Cardiac muscle cell (in vitro differentiated cells and primary cell): ENCODE measurements around the gene PTPRM. TPM values are rescaled to one million over a fixed set of nuclear protein-coding genes. Genes with fewer than 3 reads are reported as not detected.
A peak's percentile ranks its signal among the peaks of the same experiment; 100 is the strongest.
"Not testable (repeated sequence)": the region's sequence is repeated elsewhere in the genome, so short reads cannot be mapped to it uniquely, and the experiment has no call there.

ENCODE experiments used
- DNase-seq, 2 donors: peaks; one replicate each; pipeline versions ENCODE4 v3.0.0 to v3.0.0-alpha.2; 2010 to 2017; ENCODE audit warnings: low read depth in 1 of 2, low spot score in 1 of 2
- H3K27ac ChIP-seq: fragments of 200-600 bp; sonication (generic); 2 replicates; pipeline ENCODE4 v1.5.1; 2016
- H3K27me3 ChIP-seq: fragments of 200-600 bp; sonication (generic); 2 replicates; pipeline ENCODE4 v1.6.0; 2016; ENCODE audit warnings: control low read depth
- H3K36me3 ChIP-seq: fragments of 200-600 bp; sonication (generic); 2 replicates; pipeline ENCODE4 v1.5.1; 2016; ENCODE audit warnings: control low read depth
- H3K4me1 ChIP-seq: fragments of 200-600 bp; sonication (generic); 2 replicates; pipeline ENCODE4 v1.8.1; 2017; ENCODE audit warnings: low read depth, mild to moderate bottlenecking, mixed run types
- H3K4me3 ChIP-seq: fragments of 200-600 bp; sonication (generic); 2 replicates; pipeline ENCODE4 v1.5.1; 2016; ENCODE audit warnings: mild to moderate bottlenecking
- H3K9me3 ChIP-seq: fragments of 200-600 bp; sonication (generic); 2 replicates; pipeline ENCODE4 v1.5.1; 2017; ENCODE audit warnings: low read depth, mild to moderate bottlenecking, control low read depth
- polyA plus RNA-seq: library from polyadenylated mRNA; unstranded; fragments of >200 nt; fragmentation: Nextera tagmentation; extraction: Ambion mirVana; gene quantifications from 2 replicates; pipeline ENCODE4 v1.2.1, GENCODE V29; 2016
- total RNA-seq: library from RNA; depleted of rRNA; stranded (reverse); fragments of >200 nt; gene quantifications from 2 replicates; pipeline ENCODE4 v1.2.3, GENCODE V29; 2016
- TF ChIP-seq, protein P1 (sequence below): IDR thresholded peaks from 2 replicates; pipeline ENCODE4 v1.5.1; 2012; ENCODE audit warnings: low read depth, mild to moderate bottlenecking, low read length

Gene PTPRM
- total and polyA plus RNA-seq, 2 experiments from 2014 or later, result 26.5 to 48.8 TPM

DNA sequence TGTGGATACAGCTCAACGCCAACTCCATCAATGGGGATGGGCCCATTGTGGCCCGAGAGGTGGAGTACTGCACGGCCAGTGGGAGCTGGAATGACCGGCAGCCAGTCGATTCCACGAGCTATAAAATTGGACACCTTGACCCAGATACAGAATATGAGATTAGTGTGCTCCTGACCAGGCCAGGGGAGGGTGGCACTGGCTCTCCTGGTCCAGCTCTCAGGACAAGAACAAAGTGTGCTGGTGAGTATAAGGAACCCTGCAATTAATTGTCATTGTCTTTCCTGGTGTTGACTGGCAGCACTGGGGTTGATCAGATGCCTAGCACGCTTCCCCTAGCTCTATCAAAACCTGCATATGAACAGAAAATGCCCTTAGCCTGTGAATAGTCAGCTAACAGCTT is 388.1 kb downstream of the PTPRM start:
- Histone ChIP-seq H3K27me3 (no peaks in the 10 kb centered on the region), H3K27ac (no peak overlapping the region), H3K9me3 (no peaks in the 10 kb centered on the region), H3K4me3 (no peak overlapping the region), H3K4me1 (peaks cover 9% of the 10 kb centered on the region), H3K36me3 (no peaks in the 10 kb centered on the region)
- DNase-seq, result no peak
- TF ChIP-seq, protein P1, sequence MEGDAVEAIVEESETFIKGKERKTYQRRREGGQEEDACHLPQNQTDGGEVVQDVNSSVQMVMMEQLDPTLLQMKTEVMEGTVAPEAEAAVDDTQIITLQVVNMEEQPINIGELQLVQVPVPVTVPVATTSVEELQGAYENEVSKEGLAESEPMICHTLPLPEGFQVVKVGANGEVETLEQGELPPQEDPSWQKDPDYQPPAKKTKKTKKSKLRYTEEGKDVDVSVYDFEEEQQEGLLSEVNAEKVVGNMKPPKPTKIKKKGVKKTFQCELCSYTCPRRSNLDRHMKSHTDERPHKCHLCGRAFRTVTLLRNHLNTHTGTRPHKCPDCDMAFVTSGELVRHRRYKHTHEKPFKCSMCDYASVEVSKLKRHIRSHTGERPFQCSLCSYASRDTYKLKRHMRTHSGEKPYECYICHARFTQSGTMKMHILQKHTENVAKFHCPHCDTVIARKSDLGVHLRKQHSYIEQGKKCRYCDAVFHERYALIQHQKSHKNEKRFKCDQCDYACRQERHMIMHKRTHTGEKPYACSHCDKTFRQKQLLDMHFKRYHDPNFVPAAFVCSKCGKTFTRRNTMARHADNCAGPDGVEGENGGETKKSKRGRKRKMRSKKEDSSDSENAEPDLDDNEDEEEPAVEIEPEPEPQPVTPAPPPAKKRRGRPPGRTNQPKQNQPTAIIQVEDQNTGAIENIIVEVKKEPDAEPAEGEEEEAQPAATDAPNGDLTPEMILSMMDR, result no peak

DNA sequence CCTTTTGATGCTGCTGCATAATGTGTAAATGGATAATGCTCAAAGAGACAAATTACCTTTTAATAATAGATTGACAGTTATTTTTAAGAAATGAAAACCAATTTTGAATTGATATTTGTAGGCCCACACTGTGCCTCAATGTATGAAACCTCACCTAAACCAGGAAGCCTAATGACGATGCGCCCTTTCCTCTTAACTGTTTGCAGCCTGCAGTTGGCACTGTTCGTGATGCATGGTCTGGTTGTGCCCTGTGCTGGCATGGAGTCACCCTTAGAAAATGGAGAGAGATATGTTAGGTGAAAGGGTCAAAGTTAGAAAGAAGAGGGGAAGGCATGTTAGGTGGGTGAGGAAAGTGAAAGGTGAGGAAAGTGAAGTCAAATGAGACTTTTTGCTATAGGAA is 390.2 kb downstream of the PTPRM start:
- Histone ChIP-seq H3K36me3 (no peaks in the 10 kb centered on the region), H3K4me1 (peaks cover 9% of the 10 kb centered on the region), H3K4me3 (no peak overlapping the region), H3K27me3 (no peaks in the 10 kb centered on the region), H3K9me3 (no peaks in the 10 kb centered on the region), H3K27ac (no peak overlapping the region)
- DNase-seq, result no peak
- TF ChIP-seq, protein P1, result no peak

DNA sequence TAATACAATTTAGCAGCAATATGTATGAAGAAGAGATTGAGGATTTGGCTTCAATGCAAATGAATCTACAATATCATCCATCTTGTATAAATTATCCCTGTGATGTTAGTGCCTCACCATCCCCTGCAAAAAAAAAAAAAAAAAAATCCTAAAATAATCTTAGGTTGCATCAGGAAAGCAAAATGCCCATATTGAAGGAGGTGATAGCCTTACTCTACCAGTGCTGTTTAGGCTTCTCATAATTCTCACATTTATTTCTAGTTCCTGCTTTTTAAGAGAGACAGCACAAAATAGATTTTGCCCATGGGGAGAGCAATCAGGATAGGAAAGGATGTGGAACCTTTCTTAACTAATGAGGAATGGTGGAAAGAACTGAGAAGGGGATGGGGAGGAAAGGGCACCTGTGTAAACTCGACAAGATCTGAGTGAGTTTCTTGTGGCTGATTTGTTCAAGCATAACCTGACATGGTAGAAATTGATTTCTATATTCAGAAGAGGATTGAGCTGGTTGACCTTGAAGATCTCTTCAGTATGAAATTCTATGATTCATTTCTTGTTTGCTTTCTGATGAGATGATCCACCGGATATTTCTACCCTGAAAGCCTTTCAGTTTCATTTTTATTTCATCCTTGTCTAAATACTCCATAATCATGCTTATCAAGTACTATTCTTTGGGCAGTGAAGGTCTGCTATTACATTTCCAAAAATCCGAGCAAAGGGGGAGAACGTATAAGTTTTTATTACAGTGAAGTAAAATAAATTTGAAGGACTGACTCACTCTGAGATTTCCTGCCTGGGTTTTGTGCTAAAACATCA is 391.2 kb downstream of the PTPRM start:
- peaks cover 13% of the 10 kb centered on the region for H3K4me1 ChIP-seq
- H3K27me3 ChIP-seq, result no peaks in the 10 kb centered on the region
- no peaks in the 10 kb centered on the region for H3K9me3 ChIP-seq
- peak in 1 of 2 donors; percentile 15 for DNase-seq
- no peak overlapping the region for H3K4me3 ChIP-seq
- no peak overlapping the region for H3K27ac ChIP-seq
- TF ChIP-seq, protein P1, result no peak
- H3K36me3 ChIP-seq, result no peaks in the 10 kb centered on the region

DNA sequence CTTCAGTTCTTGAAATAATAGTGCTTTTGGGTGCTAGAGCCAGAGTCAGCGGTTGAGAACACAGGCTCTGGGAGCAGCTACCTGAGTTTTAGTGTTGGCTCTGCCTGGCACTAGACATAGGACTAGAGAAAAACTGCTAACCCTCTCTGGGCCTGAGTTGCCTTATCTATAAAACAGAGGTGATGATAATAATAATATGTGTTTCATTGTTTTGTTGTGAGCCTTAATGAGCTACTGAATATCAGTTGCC is 391.7 kb downstream of the PTPRM start:
- TF ChIP-seq, protein P1, result no peak
- no peak overlapping the region for H3K27ac ChIP-seq
- no peak overlapping the region for H3K4me3 ChIP-seq
- H3K27me3 ChIP-seq, result no peaks in the 10 kb centered on the region
- peaks cover 12% of the 10 kb centered on the region for H3K4me1 ChIP-seq
- H3K9me3 ChIP-seq, result no peaks in the 10 kb centered on the region
- H3K36me3 ChIP-seq, result no peaks in the 10 kb centered on the region
- DNase-seq, result no peak

DNA sequence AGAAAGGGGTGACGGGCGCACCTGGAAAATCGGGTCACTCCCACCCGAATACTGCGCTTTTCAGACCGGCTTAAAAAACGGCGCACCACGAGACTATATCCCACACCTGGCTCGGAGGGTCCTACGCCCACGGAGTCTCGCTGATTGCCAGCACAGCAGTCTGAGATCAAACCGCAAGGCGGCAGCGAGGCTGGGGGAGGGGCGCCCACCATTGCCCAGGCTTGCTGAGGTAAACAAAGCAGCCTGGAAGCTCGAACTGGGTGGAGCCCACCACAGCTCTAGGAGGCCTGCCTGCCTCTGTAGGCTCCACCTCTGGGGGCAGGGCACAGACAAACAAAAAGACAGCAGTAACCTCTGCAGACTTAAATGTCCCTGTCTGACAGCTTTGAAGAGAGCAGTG is 399.6 kb downstream of the PTPRM start:
- peaks cover 12% of the 10 kb centered on the region for H3K4me1 ChIP-seq
- DNase-seq, H3K36me3 ChIP-seq: not testable (repeated sequence)

DNA sequence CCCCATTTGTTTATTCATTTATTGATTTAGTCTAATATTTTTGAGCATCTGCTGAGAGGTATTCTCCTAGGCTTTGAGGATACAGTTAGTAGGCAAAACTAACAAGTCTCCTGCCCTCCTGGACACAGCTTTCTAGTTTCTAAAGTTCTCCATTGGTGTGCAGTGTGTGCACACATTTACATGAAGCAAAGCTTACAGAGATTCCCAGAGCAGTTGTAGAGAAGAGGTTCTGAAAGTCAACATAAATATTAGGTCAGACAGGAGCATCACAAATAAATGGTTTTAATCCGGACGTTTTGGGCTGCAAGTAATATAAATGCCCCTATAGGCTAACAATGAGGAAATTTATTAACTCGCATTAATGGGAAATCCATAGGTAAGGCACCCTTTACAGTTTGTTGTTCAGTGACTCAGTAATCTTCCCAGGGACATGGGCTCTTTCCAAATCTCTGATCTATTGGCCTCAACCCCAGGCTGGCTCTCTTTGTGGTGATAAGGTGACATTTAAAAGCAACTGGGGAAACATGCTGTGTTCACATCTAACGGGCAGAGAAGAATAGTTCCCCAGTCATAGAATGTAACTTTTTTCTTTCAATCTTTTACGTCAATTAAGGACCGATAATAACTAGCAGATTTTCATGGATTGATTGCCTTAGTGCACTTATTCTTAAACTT is 407.2 kb downstream of the PTPRM start:
- no peak for DNase-seq
- Histone ChIP-seq H3K4me1 (no peaks in the 10 kb centered on the region), H3K27me3 (no peaks in the 10 kb centered on the region), H3K4me3 (no peak overlapping the region), H3K27ac (peak overlapping the region; percentile 17), H3K36me3 (no peaks in the 10 kb centered on the region), H3K9me3 (no peaks in the 10 kb centered on the region)
- TF ChIP-seq, protein P1, result no peak

More for the DNA sequence above, 399.6 kb downstream of the PTPRM start:
- not testable (repeated sequence) for H3K27me3 ChIP-seq, H3K27ac ChIP-seq, H3K4me3 ChIP-seq, H3K9me3 ChIP-seq
